Measurements from ENCODE around the gene ZNF282.

GRCh38 chr7:149224352-149224751 is 29.0 kb downstream of the ZNF282 start:
- TF ChIP-seq POLR2A (IDR thresholded peaks at IDR 0.05) (no peak), CTCF (IDR thresholded peaks at IDR 0.05) (no peak)
